Hindlimb muscle (tissue), 1 donor: Measurements from ENCODE around the gene CACNG3. TPM values are rescaled to one million over a fixed set of nuclear protein-coding genes. Genes with fewer than 3 reads are reported as not detected.
"Not testable (repeated sequence)": the region's sequence is repeated elsewhere in the genome, so short reads cannot be mapped to it uniquely, and the experiment has no call there.

Experiments
- DNase-seq: peaks from one replicate; pipeline ENCODE4 v3.0.0-alpha.2; 2013
- polyA plus RNA-seq: library from polyadenylated mRNA; unstranded; fragments of 120-200 nt; gene quantifications from one replicate; pipeline ENCODE4 v1.2.1, GENCODE V29; 2013; ENCODE audit not compliant: insufficient read length

Gene CACNG3
- polyA plus RNA-seq, 1 donor, result not detected

GRCh38 chr16:24279982-24280515, 23.9 kb downstream of the CACNG3 start:
- DNase-seq, result no peak

DNA sequence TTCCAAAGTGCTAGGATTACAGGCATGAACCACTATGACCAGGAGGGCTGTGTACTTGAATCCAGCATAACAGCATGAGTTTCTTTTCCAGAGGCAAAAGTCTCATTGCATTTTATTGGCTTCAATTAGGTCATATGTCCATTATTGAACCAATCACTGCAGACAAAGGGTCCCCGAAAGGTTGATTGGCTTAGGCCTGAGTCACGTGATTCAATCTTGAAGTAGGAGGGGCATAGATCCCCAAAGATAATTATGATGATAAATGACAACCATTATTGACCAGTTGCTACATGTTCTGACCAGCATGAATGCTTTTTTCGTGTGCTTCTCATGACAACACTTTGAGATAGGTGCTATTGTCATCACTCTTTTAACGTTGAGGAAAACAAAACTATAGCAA, 25.3 kb downstream of the CACNG3 start:
- DNase-seq, result no peak

DNA sequence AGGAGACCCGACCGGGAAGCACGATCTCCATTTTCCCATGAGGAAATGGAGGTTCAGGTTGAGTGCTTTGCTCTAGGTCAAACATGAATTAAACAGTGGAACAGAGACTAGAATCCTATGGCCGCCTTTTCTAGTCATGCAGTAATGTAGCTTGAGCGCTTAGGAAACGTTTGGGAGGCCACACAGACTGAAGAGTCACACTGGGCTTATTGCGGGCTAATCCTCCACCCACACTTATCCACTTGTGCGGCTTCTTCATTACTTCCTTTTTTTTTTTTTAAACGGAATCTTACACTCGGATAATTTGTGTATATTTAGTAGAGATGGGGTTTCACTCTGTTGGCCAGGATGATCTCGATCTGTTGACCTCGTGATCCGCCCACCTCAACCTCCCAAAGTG, 26.0 kb downstream of the CACNG3 start:
- DNase-seq, result no peak

DNA sequence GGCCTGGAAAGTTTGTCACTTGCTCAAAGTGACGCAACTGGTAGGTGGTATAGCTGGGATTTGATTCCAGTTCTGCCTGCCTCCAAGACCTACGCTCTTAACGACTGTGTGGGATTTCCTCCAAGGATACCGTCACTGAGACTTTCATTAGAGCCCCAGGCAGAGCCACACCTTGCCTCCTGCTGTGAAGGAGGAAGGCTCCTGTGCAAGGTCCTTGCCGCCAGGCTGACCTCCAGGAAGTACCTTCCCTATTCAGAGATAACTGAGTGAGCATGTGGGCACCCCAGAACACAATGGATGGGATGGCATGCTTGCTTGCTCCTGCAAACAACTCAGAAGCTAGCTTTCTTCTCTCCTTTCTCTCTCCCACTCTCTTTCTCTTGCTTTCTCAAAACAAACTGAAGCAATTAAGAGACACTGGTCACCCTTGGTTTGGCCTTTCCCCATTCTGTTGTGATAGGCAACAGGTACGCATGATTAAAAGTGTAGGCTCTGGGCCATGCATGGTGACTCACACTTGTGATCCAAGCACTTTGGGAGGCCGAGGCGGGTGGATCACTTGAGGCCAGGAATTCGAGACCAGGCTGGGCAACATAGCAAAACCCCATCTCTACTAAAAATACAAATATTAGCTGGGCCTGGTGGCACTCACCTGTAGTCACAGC, 30.7 kb downstream of the CACNG3 start:
- no peak for DNase-seq

- no peak for DNase-seq
These were observed 32.4 kb downstream of the CACNG3 start for GRCh38 chr16:24288516-24288915.

- no peak for DNase-seq
These were observed 33.1 kb downstream of the CACNG3 start for GRCh38 chr16:24289166-24289700.

- DNase-seq, result no peak
These were observed 35.8 kb downstream of the CACNG3 start for GRCh38 chr16:24291932-24292331.

DNA sequence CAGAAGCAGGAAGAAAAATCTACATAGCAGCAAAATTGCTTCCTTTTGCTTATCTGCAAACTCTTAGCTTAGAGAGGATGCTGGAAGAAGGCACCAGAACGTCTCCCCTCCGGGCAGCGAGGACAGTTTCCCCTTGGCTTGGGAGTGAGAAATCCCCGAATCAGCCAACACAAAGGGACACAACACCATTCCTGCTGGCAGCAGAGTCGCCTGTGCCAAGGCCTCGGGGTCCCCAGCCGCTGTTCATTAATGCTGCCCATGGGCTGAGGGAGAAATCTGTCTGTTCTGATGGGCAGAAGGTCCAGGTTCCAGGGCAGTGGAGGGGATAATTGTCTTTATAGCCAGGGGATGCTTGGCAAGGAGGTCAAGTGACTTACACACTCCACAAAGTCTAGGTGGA, 38.0 kb downstream of the CACNG3 start:
- no peak for DNase-seq

DNA sequence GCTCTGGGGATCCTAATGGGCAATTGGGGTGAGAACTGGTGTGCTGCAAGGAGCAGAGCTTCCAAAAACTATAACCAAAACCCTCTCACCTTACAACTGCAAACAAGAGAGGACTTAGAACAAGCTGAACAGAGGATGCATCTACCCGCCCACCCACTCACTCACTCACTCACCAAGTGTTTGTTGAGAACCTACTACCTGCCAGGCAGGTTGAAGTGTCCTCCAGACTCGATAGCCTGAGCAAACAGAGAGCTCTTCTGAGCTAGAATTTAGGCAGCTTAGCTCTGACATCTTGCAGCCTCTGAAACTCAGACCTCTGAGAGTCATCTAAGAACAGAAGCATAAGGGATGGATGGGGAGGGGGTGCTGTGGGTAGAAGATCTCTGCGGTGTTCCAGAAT, 41.2 kb downstream of the CACNG3 start:
- no peak for DNase-seq

GRCh38 chr16:24298548-24299167, 42.5 kb downstream of the CACNG3 start:
- no peak for DNase-seq

DNA sequence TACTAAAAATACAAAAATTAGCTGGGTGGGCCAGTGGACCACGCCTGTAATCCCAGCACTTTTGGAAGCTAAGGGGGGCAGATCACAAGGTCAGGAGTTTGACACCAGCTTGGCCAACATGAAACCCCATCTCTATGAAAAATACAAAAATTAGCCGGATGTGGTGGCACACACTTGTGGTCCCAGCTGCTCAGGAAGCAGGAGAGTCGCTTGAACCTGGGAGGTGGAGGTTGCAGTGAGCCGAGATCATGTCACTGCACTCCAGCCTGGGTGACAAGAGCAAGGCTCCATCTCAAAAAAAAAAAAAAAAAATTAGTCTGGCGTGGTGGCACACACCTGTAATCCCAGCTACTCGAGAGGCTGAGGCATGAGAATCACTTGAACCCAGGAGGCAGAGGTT, 44.6 kb downstream of the CACNG3 start:
- not testable (repeated sequence) for DNase-seq

DNA sequence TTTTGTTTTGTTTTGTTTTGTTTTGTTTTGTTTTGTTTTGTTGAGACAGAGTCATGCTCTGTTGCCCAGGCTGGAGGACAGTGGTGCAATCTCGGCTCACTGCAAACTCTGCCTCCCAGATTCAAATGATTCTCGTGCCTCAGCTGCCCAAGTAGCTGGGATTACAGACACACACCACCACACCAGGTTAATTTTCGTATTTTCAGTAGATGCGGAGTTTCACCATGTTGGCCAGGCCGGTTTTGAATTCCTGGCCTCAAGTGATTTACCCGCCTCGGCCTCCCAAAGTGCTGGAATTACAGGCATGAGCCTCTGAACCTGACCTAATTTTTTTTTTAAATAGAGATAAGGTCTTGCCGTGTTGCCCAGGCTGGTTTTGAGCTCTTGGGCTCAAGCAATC, 46.5 kb downstream of the CACNG3 start:
- no peak for DNase-seq

DNA sequence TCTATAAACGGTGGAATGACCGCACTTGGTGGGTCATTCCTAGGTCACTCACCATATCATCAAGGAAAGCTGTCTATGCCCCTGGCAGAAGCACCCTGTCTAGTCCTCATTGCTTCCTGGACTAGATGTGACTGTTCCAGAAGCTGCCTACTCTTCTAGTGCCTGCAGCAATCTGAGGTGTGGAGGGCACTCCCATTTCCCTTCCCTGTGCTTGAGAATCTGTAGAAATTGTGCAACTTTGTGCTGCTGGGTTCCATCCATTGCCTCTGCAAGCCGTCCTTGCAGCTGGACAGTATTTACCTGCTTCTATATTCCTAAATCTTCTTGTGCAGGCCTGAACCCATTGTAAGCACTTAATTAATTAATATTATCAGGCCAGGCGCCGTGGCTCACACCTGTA, 52.1 kb downstream of the CACNG3 start:
- no peak for DNase-seq

- no peak for DNase-seq
These were observed 53.4 kb downstream of the CACNG3 start for GRCh38 chr16:24309258-24310142.

- no peak for DNase-seq
These were observed 59.2 kb downstream of the CACNG3 start for GRCh38 chr16:24315343-24315742.

DNA sequence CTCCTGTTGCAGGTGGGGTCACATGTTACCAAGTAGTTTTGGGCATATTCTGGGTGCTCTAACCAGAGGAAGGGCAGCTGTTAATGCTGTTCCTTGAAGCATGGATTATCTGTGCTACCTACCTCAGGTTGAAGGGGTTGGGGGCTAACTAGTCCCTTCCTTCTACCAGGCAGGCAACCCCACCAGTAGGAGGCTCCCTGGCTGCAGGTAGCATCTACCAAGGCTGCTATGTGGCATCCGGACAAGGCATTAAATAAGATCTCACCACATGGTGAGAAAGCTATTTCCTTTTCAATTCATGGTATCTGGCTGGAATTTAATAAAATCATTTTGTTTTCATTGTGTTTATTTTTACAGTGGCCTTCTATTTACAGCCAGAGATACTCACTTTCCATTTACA, 62.5 kb downstream of the CACNG3 start:
- no peak for DNase-seq

DNA sequence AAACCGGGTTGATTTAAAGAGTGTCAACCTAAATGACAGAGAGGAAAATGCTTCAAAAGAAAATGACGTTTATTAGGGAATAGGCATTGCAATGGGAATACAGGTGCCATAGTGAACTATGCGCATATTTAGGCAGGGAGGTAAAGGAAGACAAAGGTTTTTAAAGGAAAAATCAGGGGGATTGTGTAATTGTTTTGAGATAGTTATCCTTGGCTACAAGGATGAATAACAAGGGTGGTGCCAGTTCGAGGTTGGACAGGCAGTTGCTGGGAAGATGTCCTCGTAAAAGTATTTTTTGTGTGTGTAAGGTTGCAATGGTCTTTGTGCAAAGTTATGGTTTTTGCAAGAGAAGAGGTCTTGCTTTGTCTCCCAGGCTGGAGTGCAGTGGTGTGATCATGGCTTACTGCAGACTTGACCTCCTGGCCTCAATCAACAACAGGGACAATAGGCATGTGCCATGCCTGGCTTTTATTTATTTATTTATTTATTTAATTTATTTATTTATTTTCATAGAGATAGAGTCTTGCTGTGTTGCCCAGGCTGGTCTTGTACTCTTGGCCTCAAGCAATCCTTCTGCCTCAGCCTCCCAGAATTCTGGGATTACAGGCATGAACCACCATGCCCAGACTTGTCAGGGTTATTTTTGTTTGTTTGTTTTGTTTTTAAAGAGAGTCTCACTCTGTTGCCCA, 63.1 kb downstream of the CACNG3 start:
- DNase-seq, result no peak

- DNase-seq, result no peak
These were observed 66.0 kb downstream of the CACNG3 start for GRCh38 chr16:24322106-24322505.

DNA sequence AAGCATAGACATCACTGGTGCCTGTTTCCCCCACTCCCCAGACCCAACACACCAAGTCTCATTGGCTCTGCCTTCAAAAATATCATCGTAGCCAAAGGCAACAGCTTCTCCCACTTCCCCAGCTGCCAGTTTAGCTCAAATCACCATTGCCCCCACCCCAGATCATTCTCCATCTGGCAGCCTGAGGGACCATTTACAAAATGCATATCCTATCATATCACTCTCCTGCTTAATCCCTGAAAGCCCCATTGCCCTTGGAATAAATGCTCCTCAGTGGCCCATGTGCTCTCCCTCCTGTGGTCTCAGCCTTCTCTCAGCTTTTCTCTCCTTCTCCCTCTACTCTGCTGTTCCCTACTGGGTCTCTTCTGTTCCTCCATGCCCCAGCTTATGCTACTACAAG, 68.3 kb downstream of the CACNG3 start:
- no peak for DNase-seq

GRCh38 chr16:24328835-24329452, 72.8 kb downstream of the CACNG3 start:
- DNase-seq, result no peak

DNA sequence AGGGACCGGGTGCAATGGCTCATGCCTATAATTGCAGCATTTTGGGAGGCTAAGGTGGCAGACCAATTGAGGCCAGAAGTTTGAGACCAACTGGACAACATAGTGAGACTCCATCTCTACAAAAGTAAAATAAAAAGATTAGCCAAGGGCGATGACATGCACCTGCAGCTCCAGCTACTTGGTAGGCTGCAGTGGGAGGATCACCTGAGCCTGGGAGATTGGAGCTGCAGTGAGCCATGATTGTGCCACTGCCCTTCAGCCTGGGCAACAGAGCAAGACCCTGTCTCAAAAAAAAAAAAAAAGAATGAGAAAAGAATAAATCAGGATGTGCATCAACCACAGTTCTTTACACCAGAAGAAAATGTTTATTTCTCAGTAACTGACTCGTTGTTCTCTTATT, 76.0 kb downstream of the CACNG3 start:
- no peak for DNase-seq

DNA sequence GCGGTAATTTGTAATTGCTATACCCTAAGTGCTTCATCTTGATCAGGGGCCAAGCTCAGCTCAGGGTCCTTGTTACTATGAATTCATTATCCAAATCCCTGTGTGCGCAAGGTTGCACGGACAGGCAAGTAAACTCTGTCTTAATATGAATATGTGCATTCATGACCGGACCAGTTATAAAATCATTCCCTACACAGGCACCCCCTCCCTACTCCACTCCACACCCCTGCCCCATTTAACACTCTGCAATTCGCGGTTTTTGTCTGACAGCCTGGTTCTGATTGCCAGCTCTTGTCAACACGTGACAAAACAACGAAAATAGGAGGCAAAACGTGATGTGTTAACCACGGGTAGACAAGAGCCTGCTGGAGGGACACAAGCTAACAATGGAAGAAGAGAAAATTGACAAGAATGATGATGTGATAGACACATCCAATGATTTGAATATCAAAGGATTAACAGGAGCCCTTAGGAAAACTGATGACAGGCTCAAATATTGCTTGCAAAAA, 76.5 kb downstream of the CACNG3 start:
- no peak for DNase-seq
